ENCODE measurements around the gene DOCK11.

DOCK11 gene

DNA sequence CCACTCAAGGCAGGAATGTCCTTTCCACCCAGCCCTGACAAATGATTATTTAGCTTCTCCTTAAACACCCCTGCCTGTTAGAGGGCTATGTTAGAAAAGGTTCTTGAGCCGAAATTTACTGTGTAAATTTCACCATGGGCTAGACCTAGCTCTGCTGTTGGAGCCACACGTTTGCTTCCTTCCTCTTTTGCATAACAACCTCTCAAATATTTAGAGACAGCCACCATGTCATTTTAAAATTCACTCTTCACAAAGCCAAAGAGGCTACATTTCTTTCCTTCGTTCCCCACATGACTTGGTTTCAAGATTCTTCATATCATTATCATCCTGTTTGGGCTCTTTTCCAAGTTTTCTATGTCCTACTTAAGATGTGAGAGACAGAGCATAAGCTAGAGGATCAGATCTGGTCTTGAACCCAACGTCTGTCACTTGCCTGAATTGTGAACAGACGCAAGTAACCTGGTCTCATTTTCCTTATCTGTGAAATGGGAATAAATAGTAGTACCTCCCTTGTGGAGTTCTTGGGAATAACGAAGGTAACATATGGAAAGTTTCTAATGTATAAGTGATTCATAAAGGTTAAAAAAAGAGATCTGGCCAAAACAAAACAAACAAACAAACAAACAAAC, 6.7 kb downstream of the DOCK11 start:
- DNase-seq (ENCODE audit: low read depth in 2 of 2): no peak

DNA sequence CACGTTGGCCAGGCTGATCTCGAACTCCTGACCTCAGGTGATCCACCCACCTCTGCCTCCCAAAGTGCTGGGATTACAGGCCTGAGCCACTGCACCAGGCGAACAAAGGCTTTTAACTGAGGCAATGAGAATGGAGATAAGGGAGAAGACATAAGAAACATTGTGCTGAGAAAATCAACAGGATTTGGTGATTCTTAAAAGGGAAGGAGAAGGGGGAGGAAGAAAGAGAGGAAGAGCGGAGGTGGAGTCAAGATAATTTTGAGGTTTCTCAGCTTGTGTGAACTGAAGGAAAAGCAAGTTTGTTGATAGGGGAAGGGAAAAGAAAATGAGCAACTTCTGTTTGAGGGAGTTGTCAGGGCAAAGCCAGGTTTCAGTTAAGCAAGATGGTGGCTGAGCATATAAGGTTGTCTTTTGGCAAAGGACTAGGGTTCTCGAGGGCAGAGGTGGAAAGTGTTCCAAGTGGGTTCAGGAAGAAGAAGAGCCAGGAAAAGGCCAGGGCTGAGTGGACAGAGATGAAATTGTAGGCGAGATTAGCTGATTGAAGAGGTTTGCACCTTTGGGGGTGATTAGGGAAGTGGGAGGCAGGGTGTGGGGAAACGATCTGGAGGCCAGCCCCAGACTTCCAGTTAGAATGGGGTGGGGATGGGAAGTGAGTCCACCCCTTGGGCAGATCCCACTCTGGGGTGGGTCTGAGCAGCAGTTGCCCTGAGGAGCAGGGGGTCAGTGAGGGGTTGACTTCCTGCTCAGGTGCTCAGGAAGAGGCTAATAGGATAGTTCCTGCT, 7.8 kb downstream of the DOCK11 start:
- no peak for DNase-seq (ENCODE audit: low read depth in 2 of 2)

DNA sequence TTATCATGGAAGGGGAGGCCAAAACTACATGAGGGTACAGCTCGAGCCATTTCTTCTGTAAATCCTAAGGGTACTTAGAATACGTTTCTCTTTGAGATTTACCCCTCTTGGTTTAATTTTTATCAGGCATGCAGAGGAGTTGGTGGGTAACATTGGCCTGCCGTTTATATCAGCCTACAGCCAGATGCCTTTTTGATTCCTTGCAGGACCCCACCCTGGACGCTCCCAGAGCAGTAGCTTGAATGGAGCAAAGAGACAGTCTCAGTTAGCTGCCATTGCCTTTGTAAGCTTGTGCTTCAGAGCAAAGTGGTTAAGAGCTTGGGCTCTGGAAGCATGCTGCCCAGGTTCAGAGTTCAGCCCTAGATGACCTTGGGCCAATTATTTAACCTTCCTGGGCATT, 9.0 kb downstream of the DOCK11 start:
- DNase-seq (ENCODE audit: low read depth in 2 of 2): no peak

DNA sequence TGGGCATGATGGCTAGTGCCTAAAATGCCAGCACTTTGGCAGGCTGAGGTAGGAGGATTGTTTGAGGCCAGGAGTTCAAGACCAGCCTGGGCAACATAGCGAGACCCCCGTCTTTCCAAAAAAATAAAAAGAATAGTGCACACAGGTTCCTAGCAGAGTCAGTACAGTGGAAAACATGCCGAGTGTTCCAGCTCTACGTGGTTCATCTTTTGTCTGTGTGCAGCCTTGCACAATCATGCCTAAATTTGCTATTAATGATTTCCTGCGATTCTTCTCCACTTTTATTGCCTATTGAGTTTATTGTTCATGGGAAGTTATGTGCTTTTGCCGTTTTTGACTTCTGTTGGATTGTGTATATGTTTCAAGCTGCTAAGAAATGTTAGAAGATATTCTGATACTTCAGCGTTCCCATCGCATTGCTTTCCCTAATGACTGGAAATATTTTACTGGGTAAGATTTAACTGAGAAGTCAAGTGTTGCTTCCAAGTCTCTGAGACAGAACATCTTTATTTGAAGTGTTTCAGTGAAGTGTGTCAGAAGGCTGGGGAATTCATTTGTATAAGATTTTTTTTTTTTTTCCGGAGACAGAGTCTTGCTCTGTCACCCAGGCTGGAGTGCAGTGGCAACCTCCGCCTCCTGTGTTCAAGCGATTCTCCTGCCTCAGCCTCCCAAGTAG, 11.3 kb downstream of the DOCK11 start:
- no peak for DNase-seq (ENCODE audit: low read depth in 2 of 2)

DNA sequence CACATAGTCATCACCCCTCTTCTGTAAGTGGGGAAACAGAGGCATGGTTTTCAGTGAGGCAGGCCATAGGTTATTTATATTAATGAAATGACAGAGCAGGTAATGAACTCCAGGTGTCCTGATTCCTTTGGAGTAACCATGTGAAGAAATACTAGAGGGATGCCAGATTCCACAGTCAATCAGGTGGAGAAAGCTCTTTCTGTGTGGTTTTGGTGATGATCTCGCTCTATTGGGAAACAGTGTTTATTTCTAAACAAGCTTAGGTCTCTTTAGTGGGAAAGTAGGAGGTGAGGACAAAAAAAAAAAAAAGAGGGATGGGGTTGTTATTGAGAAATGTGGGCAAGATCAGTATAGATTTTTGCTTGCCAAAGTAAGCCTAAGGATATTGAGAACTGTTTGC, 12.2 kb downstream of the DOCK11 start:
- DNase-seq (ENCODE audit: low read depth in 2 of 2): no peak

DNA sequence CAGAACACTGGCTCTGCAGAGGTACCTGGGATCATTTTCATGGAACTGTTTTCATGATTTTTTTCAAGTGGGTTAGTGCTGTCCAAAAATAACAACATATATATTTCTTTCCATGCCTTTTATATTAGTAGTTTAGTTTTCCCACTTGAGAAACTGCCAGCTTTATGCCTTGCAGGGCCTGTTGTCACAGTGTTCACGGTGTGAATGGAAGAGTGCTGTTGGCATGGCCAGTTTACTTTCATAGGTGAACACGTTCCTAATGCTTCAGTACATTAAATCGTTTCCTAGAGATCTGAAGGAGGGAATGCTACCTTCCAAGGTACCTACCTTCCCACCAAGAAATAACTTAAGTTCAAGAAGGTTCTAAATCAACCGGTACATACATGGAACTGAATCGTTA, 12.6 kb downstream of the DOCK11 start:
- no peak for DNase-seq (ENCODE audit: low read depth in 2 of 2)

DNA sequence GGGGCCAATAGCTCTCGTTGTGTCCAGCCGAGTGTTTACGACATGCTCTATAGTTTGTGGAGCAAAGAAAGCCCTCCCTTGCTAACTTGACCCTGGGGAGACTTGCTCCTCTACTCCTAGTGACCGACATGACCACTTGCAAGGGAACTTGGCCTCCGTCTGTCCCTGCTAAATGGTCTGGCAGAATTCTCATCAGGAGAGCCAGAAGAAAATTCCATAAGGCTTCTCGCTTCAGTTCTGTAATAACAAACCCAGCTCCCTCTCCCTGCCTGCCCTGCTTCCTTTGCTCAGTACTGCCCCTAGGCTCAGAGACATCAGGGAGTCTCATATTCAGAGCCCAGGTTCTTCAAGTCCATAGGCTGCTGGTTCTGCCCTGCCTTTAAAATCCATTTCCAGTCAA, 13.0 kb downstream of the DOCK11 start:
- no peak for DNase-seq (ENCODE audit: low read depth in 2 of 2)

DNA sequence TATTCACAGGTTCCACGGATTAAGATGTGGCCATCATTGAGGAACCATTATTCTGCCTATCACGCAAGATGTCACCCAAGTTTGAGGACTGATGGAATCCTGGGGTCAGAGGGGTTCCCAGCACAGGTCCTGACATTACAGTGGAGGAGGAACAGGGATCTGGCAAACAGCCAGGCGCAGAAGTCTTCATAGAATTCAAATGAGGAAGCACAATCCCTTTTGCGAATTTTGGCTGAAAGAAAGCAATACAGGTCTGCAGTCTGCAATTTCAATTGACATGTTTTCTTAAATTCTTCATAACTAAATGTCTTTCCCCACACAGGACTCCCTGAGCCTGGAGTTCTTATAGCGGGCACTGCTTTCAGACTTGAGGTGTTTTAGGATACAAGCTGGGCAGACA, 14.5 kb downstream of the DOCK11 start:
- no peak for DNase-seq (ENCODE audit: low read depth in 2 of 2)

DNA sequence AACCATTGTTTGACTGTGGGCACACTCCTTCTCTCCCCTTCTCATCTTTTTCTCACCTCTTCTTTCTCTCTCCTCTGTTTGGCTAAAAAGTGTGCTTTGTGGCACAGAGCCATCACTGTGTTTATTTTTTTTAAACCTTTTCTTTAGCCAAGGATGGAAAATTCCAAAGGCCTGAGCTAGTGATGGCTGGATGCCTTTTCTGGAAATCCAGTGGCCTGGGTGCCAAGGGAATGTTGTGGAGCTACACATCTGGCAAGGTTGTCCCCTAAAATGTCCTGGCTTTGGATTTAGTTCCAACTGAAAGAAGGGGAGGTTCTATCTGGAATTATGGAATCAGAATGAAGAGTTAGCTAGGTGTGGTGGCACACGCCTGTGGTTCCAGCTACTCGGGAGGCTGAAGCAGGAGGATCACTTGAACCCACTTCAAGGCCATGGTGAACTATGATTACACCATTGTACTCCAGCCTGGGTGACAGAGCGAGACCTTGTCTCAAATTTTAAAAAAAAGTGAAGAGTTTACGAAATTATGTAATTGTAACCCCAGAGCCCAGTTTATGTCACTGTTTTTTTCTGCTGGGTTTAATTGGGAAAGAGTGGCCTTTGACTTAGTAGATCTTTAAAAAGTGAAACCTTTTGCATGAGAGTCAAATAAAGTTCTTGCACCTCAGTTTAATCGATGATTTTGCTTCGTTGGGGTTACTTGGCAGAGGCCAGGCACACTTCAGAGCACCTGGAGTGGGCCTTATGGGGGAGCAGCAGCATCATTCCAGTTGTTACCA, 17.7 kb downstream of the DOCK11 start:
- DNase-seq (ENCODE audit: low read depth in 2 of 2): no peak

DNA sequence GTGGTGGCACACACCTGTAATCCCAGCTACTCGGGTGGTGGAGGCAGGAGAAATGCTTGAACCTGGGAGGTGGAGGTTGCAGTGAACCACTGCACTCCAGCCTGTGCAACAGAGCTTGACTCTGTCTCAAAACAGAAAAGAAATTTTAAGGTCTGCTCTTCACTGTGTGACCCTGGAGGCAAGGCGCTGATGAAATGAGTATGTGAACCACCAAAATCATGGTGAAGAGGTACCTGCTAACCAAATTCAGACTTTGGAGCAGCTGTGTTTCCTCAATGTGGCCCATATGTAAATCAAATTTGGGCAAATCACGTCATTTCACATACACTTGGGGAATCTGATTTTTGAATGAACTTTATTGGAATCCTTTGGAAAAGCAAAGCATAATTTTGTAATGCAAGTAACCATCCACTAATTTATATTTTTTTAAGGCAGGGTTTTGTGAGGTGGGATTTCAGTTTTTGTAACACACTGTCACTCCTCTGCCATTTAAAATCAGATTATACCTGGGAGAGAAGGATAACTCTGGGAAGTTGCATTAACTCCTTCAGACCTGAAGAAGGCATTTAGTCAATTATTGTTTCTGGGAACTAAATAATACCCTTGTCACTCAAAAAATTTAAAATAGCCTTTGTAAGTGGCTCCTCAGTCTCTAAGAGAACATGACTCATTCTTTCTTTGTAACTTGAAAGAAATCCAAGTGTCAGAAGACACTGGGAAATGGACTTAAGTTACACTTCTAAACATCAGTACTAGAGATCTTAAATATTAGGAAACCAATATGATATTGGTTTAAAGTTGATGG, 24.0 kb downstream of the DOCK11 start:
- DNase-seq (ENCODE audit: low read depth in 2 of 2): no peak

DNA sequence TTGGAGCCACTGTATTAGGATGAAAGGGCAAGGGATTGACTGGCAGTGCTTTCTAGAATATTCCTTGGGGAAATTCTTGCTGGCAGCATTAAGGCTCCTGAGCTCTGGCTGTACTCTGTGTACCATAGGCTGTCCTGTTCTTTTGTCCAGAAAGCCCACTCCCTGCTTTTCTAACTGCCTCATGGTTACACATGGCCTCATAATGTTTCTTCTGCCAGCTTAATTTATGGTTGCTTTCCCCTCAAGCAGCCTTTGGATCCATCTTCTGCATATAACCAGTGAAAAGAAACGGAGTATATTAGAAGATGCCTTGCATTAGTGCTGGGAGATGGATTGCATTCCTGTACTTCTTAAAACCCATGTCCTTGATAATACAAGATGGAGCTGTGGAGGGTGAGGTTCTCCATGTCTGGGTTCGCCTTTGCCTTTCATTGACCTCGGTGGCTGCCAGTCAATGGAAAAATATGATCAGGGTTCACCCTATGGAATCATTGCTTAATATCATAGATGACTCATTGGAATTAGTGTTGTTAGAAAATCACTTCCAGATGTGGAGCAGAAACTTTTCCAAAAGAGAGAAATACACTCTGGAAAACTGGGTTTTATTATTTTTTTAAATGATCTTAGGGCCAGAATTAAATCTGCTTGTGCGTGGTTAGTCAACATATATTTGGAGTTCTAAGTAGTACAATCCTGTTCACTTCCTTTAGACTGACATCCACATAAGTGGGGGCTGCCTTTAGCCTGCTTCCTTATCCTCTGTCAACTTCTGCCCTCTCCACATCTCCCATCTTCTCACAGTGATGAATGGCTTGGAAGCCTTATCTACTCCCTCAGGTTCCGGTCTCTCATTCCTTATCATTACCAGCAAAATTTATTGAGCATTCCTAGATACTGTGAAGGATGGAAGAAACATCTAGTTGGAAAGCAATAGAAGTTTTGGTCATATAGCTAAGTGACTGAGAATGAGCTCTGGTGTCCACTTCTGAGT, 24.9 kb downstream of the DOCK11 start:
- no peak for DNase-seq (ENCODE audit: low read depth in 2 of 2)

DNA sequence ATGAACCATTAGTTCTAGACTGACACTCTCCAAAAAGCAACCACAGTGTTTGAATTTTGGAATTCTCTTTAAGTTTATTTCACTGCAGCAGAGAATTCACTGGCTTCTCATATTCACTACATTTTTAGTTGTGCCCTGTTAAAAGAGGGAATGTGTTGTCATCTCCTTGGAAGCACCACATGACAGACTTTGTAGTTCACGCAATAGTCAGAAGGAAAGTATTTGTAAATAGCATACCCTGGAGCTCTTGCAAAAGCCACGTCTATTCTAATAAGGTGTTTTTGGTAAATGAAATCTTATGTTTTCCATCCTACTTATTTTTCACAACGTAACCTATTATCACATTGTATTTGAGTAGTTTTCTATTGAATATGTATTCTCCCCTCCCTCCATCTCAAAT, 25.8 kb downstream of the DOCK11 start:
- no peak for DNase-seq (ENCODE audit: low read depth in 2 of 2)

DNA sequence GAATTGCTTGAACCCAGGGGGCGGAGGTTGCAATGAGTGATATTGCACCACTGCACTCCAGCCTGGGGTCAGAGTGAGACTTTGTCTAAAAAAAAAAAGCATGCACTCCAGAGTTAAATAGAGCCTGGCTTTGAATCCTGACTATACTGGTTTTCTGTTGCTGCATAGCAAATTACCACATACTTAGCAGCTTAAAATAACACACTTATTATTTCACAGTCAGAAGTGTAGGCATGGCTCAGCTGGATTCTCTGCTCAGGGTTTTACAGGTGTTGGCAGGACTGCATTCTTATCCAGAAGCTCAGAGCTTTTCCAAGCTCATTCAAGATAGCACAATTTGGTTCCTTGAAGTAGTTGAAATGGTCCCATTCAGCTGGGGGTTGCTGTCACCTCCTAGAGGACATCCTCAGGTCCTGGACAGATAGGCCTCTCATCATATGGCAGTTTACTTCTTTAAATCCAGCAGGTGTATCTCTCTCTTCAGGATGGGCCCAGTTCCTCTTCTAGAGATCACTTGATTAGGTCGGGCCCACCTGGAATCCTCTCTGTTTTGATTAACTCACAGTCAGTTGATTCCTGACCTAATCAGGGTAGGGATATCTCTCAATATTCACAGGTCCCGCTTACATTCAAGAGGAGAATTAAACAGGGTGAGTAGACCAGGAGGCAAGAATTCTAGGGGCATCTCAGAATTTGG, 26.8 kb downstream of the DOCK11 start:
- DNase-seq (ENCODE audit: low read depth in 2 of 2): no peak

DNA sequence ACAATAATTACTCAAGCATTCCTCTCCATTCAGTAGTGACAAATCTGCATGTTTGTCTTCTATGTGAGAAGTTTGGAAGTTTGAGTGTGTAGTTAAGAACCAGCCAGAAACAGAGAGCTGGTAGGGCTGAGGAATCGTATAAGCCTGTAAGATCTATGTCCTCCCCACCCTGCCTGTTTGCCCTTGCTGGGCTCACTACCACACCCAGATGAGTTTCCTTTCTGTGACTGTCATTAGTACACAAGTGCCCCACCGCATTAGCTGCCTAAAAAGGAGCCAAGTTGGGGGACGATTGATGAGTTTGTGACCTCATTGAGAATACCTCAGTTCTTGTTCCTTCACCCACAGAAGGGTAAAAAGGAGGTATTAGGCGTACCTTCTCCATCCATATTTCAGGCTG, 28.3 kb downstream of the DOCK11 start:
- no peak for DNase-seq (ENCODE audit: low read depth in 2 of 2)

DNA sequence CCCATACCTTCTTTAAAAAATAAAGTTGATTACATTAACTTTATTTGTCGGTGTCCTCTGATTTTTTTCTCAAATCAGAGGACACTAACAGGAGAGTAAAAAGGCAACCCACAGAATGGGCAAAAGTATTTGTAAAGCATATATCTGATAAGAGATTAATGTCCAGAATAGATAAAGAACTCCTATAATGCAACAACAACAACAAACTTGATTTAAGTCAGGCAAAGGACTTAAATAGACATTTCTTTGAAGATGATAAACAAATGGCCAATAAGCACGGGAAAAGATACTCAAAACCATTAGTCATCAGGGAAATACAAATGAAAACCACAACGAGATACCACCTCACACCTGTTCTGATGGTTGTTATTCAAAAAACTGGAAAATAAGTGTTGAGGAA, 28.7 kb downstream of the DOCK11 start:
- no peak for DNase-seq (ENCODE audit: low read depth in 2 of 2)

DNA sequence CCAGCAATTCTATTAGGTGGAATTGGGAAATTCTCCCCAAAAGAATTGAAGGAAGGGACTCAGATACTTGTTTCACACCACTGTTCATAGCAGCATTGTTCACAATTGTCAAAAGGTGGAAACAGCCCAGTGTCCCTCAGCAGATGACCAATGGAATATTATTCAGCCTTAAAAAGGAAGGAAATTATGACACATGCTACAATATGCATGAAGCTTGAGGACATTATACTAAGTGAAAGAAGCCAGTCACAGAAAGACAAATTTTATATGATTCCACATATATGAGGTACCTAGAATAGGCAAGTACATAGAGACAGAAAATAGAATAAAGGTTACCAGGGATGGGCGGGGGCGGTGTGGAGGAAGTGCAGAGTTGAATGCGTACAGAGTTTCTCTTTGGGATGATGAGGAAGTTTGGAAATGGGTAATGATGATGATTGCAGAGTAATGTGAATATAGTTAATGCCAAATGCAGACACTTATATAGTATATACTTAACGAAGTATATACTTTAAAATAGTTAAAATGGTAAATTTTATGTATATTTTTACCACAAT, 29.6 kb downstream of the DOCK11 start:
- no peak for DNase-seq (ENCODE audit: low read depth in 2 of 2)

DNA sequence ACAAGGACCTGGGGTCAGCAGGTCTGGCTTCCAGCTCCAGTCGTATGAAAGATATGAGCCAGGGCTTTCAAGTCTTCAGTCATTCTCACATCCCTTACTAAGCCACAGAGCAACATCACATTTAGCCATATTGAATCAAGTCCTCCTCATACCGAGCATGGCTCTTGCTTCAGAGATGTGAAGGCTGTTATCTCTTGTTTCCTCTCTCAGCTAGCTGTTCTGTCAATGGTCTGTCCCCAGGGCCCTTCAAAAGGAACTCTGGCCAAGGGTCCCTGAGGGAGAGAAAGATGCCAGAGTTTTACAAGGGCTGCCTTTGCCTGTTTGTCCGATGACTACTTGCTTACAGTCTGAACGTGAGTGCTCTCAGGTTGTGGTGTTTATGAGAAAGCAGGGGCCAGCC, 30.5 kb downstream of the DOCK11 start:
- DNase-seq (ENCODE audit: low read depth in 2 of 2): no peak

DNA sequence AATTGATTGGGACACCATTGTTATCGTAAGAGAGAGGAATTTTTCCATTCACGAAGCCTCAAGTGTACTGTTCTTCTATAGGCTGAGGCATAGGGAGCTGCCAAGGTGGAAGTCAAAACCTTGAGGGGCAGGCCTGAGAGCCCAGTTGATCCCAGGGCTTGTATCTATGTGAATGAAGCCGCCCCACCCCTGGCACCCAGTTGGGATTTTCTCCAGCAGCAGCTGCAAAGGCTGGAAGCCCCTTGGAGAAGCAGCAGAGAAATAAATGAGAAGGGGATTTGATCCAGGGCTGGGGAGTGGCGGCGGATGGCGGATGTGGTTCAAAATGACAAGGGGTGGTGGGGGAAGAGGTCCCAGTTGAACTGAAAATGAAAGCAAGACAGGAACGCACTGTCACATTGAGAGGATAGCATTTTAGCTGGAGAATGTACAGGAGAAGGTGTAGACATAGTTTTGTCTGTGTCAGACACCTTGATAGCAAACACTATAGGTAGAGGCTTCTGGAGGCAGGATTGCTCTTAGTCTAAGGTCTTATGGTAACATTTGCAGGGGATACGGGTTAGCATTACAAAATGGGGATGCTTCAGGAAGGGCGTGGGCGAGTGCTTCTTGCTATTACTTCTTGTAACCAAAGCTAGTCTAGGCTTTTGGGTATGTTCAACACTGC, 32.6 kb downstream of the DOCK11 start:
- DNase-seq (ENCODE audit: low read depth in 2 of 2): no peak
